ENCODE data around the gene ADGRL1.
A peak's percentile ranks its signal among the peaks of the same experiment; 100 is the strongest.
"Not testable (repeated sequence)": the region's sequence is repeated elsewhere in the genome, so short reads cannot be mapped to it uniquely, and the experiment has no call there.

The ADGRL1 gene

DNA sequence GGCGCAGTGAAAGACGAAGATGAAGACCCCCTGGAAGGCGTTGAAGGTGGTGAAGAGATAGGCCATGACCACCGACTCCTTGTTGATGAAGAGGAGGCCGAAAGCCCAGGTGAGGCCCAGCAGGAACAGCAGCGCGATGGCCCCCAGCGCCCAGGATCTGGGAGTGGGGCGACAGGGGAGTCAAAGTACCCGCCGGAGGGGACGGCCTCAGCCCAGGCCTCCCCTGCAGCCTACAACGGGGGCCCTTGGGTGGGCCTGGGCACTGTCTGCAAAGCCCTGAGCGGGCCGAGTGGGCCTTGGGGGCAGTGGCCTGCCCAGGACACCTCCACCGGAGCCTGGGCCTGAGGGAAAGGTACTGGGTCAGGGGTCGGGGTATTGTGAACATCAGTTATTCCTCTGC is 50.6 kb downstream of the ADGRL1 start:
- Histone ChIP-seq H3K4me1 (ENCODE audit: control insufficient read depth, insufficient read depth, low read length, poor library complexity, severe bottlenecking) (peaks cover 4% of the 10 kb centered on the region), H3K4me3 (ENCODE audit: insufficient read depth, low read depth, low read length, poor library complexity, severe bottlenecking) (no peak overlapping the region), H3K27me3 (replicated peaks; ENCODE audit: control insufficient read depth, insufficient read depth, low read length, poor library complexity, severe bottlenecking) (no peaks in the 10 kb centered on the region), H3K9me3 (ENCODE audit: control insufficient read depth, low read length) (no peaks in the 10 kb centered on the region), H3K27ac (ENCODE audit: insufficient read depth, low read length, poor library complexity, severe bottlenecking) (no peak overlapping the region), H3K36me3 (ENCODE audit: control insufficient read depth, insufficient read depth, low read length) (peaks cover 28% of the 10 kb centered on the region)
- DNase-seq, result no peak

DNA sequence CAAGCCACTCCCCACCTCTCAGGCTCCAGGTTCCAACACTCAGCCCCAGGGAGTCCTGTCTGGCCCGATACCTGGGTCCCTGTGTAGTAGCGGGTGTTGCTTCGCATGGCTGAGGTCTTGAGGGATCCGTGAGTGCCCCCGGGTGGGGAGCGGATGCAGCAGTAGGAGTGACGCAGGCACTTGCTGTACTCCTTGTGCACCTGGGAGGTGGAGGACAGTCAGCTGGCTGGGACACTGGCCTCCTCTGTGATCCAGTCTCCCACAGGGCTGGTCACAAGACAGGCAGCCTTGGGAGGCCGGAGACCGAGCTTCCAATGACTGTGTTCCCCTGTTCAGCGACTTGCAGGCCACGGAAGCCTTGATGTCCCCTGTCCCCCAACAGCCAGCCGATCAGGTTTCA is 53.3 kb downstream of the ADGRL1 start:
- no peak overlapping the region for H3K27ac ChIP-seq (ENCODE audit: insufficient read depth, low read length, poor library complexity, severe bottlenecking)
- DNase-seq, result no peak
- no peaks in the 10 kb centered on the region for H3K27me3 ChIP-seq (replicated peaks; ENCODE audit: control insufficient read depth, insufficient read depth, low read length, poor library complexity, severe bottlenecking)
- H3K36me3 ChIP-seq (ENCODE audit: control insufficient read depth, insufficient read depth, low read length), result peaks cover 20% of the 10 kb centered on the region
- no peaks in the 10 kb centered on the region for H3K9me3 ChIP-seq (ENCODE audit: control insufficient read depth, low read length)
- H3K4me1 ChIP-seq (ENCODE audit: control insufficient read depth, insufficient read depth, low read length, poor library complexity, severe bottlenecking), result peaks cover 27% of the 10 kb centered on the region
- H3K4me3 ChIP-seq (ENCODE audit: insufficient read depth, low read depth, low read length, poor library complexity, severe bottlenecking), result no peak overlapping the region

DNA sequence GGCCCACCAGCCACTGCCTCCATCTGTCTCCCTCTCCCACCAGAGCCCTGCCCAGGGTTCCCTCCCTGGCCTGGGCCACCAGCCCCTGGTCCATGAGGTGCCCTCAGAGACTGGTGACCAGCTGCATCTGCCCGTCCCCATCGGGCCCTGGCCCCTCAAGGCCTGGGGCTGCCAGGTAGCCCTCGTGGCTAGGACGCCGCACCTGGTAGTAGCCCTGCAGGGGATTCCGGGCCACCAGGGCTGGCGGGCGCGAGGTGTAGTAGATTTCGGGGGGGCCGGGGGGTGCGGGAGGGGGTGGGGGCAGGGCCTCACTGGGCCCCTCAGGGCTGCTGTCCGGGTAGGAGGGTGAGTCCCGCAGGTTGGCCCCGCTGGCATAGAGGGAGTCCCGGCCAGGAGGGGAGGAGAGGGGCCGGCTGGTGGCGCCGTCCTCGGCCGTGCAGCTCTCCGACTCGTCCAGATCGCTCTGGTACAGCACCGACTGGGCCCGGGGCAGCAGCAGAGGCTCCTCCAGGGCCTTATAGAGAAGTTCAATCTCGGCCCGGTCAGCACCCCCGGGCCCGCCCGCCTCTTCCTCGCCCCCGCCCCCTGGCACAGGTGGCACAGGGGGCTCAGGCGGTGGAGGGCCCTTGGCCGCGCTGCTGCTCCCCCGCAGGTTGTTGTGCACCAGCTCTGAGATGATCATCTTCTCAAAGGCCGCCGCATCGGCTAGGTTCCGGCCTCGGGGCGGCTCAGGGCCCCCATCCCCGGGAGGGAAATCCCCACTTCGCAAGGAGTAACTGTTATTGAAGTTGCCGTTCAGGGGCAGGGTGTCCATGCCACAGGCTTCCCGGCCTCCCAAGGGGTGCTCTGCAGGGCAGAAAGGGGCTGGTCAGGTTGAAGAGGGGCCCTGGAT is 55.0 kb downstream of the ADGRL1 start:
- Histone ChIP-seq H3K36me3 (ENCODE audit: control insufficient read depth, insufficient read depth, low read length) (peaks cover 6% of the 10 kb centered on the region), H3K27ac (ENCODE audit: insufficient read depth, low read length, poor library complexity, severe bottlenecking) (peak overlapping the region; percentile 89)

GRCh38 chr19:14150041-14150769 is 55.8 kb downstream of the ADGRL1 start:
- H3K27ac ChIP-seq (ENCODE audit: insufficient read depth, low read length, poor library complexity, severe bottlenecking), result peak overlapping the region; percentile 89
- H3K4me3 ChIP-seq (ENCODE audit: insufficient read depth, low read depth, low read length, poor library complexity, severe bottlenecking), result peak overlapping the region; percentile 44
- no peaks in the 10 kb centered on the region for H3K36me3 ChIP-seq (ENCODE audit: control insufficient read depth, insufficient read depth, low read length)
- no peaks in the 10 kb centered on the region for H3K9me3 ChIP-seq (ENCODE audit: control insufficient read depth, low read length)
- no peaks in the 10 kb centered on the region for H3K27me3 ChIP-seq (replicated peaks; ENCODE audit: control insufficient read depth, insufficient read depth, low read length, poor library complexity, severe bottlenecking)
- H3K4me1 ChIP-seq (ENCODE audit: control insufficient read depth, insufficient read depth, low read length, poor library complexity, severe bottlenecking), result peaks cover 27% of the 10 kb centered on the region
- DNase-seq, result no peak

More for the DNA sequence above, 55.0 kb downstream of the ADGRL1 start:
- peaks cover 27% of the 10 kb centered on the region for H3K4me1 ChIP-seq (ENCODE audit: control insufficient read depth, insufficient read depth, low read length, poor library complexity, severe bottlenecking)
- no peaks in the 10 kb centered on the region for H3K9me3 ChIP-seq (ENCODE audit: control insufficient read depth, low read length)
- no peaks in the 10 kb centered on the region for H3K27me3 ChIP-seq (replicated peaks; ENCODE audit: control insufficient read depth, insufficient read depth, low read length, poor library complexity, severe bottlenecking)
- H3K4me3 ChIP-seq (ENCODE audit: insufficient read depth, low read depth, low read length, poor library complexity, severe bottlenecking), result no peak overlapping the region
- DNase-seq, result no peak

DNA sequence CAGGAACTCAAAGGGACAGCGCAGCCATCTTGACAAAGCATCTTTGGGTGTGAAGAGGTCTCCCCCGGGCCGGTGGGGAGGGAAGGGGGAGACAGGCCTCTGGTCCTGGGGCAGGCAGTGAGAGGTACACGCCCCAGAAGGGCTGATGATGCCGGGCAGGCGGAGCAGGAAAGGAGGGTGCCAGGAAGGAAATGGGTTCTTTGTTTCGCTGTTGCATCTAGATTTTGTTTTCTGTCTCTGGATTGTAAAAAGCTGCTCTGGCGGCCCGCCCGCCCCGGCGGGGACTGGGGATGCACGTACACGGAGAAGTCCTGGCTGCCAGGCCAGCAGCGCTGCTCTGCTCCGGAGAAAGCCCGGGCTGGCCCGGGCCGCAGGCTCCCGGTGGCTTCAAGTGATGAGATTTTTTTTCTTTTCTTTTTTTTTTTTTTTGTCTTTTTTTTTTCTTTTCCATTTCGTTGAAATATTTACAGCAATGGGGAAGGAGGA is 56.4 kb downstream of the ADGRL1 start:
- peaks cover 27% of the 10 kb centered on the region for H3K4me1 ChIP-seq (ENCODE audit: control insufficient read depth, insufficient read depth, low read length, poor library complexity, severe bottlenecking)
- no peaks in the 10 kb centered on the region for H3K27me3 ChIP-seq (replicated peaks; ENCODE audit: control insufficient read depth, insufficient read depth, low read length, poor library complexity, severe bottlenecking)
- peak overlapping the region; percentile 89 for H3K27ac ChIP-seq (ENCODE audit: insufficient read depth, low read length, poor library complexity, severe bottlenecking)
- no peaks in the 10 kb centered on the region for H3K36me3 ChIP-seq (ENCODE audit: control insufficient read depth, insufficient read depth, low read length)
- H3K9me3 ChIP-seq (ENCODE audit: control insufficient read depth, low read length), result no peaks in the 10 kb centered on the region
- peak; percentile 20 to 40 (median 31) for DNase-seq
- peak overlapping the region; percentile 44 for H3K4me3 ChIP-seq (ENCODE audit: insufficient read depth, low read depth, low read length, poor library complexity, severe bottlenecking)

- no peak for DNase-seq
- Histone ChIP-seq H3K36me3 (ENCODE audit: control insufficient read depth, insufficient read depth, low read length) (no peaks in the 10 kb centered on the region), H3K27ac (ENCODE audit: insufficient read depth, low read length, poor library complexity, severe bottlenecking) (peak overlapping the region; percentile 89), H3K9me3 (ENCODE audit: control insufficient read depth, low read length) (no peaks in the 10 kb centered on the region), H3K27me3 (replicated peaks; ENCODE audit: control insufficient read depth, insufficient read depth, low read length, poor library complexity, severe bottlenecking) (no peaks in the 10 kb centered on the region), H3K4me3 (ENCODE audit: insufficient read depth, low read depth, low read length, poor library complexity, severe bottlenecking) (peak overlapping the region; percentile 44), H3K4me1 (ENCODE audit: control insufficient read depth, insufficient read depth, low read length, poor library complexity, severe bottlenecking) (peaks cover 27% of the 10 kb centered on the region)
Measured at GRCh38 chr19:14148751-14149410, 57.1 kb downstream of the ADGRL1 start.

DNA sequence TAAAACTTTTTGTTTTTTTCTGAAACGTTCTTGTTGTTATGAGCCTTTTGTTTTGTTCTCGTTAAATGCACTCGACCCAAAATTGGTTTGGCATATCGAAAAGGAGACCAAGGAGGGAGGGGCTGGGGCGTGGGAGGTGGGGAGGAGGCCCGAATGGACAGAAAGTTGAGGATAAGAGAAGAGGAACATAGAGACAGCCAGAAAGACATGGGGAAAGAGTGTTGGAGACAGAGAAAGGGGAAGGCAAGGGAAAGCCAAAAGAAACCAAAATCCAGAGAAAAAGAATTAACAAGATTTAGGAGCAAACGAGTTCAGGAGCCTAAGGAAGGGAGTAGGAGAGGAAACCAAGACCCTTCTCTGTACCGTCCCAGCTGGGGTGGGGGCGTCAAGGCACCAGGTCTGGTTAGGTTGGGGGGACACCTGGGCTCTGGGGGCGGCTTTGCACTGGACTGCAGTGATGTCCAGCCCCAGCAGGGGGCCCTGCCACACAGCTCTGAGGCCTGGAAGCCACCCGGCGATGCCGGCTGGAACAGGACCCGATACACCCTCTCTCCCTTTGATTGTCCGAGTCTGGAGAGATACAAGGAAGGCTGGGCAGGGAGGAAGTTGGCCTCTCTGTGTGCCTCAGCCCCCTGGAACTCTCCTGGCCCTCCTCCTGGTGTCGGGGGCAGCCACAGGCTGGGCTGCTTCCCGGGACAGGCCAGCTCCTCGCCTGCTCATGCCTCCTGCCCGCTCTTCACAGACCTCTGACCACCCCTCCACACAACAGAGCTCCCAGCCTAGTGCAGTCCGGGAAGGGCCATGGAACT is 58.0 kb downstream of the ADGRL1 start:
- Histone ChIP-seq H3K9me3 (ENCODE audit: control insufficient read depth, low read length) (no peaks in the 10 kb centered on the region), H3K4me3 (ENCODE audit: insufficient read depth, low read depth, low read length, poor library complexity, severe bottlenecking) (no peak overlapping the region), H3K27ac (ENCODE audit: insufficient read depth, low read length, poor library complexity, severe bottlenecking) (peak overlapping the region; percentile 89), H3K36me3 (ENCODE audit: control insufficient read depth, insufficient read depth, low read length) (no peaks in the 10 kb centered on the region), H3K27me3 (replicated peaks; ENCODE audit: control insufficient read depth, insufficient read depth, low read length, poor library complexity, severe bottlenecking) (no peaks in the 10 kb centered on the region), H3K4me1 (ENCODE audit: control insufficient read depth, insufficient read depth, low read length, poor library complexity, severe bottlenecking) (peaks cover 27% of the 10 kb centered on the region)
- peak in 2 of 3 donors; percentile 25 to 32 for DNase-seq

DNA sequence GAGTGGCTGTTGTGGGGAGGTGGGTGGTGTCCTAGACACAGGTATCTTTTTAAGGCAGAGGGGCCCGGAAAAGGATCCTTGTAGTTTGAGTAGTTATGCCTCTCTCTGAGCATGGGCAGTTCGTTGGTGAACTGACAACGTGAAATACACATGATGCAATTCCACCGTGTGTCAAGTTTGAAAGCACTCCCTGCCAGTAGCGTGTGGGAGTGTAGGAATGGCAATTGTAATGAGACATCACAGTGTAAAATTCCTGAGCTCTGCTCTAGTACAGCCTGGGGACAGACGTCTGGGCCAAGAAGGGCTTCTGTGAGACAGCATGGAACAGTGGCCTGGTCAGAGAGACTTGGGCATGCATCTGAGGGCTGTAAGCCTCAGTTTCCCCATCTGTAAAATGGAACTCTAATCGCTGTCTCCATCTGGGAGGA is 59.2 kb downstream of the ADGRL1 start:
- Histone ChIP-seq H3K36me3 (ENCODE audit: control insufficient read depth, insufficient read depth, low read length) (no peaks in the 10 kb centered on the region), H3K4me1 (ENCODE audit: control insufficient read depth, insufficient read depth, low read length, poor library complexity, severe bottlenecking) (peaks cover 27% of the 10 kb centered on the region), H3K27me3 (replicated peaks; ENCODE audit: control insufficient read depth, insufficient read depth, low read length, poor library complexity, severe bottlenecking) (no peaks in the 10 kb centered on the region), H3K4me3 (ENCODE audit: insufficient read depth, low read depth, low read length, poor library complexity, severe bottlenecking) (no peak overlapping the region), H3K27ac (ENCODE audit: insufficient read depth, low read length, poor library complexity, severe bottlenecking) (no peak overlapping the region), H3K9me3 (ENCODE audit: control insufficient read depth, low read length) (no peaks in the 10 kb centered on the region)
- no peak for DNase-seq

DNA sequence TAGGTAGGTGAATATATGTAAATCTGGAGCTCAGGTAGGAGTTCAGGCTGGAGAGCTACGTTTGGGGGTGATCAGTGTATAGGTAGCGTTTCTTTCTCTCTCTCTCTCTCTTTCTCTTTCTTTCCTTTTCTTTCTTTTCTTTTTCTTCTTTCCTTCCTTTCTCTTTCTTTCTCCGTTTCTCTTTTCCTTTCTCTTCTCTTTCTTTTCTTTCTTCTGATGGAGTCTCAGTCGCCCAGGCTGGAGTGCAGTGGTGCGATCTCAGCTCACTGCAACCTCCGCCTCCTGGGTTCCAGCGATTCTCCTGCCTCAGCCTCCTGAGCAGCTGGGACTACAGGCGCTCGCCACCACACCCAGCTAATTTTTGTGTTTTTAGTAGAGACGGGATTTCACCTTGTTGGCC is 59.8 kb downstream of the ADGRL1 start:
- H3K27me3 ChIP-seq (replicated peaks; ENCODE audit: control insufficient read depth, insufficient read depth, low read length, poor library complexity, severe bottlenecking); H3K4me3 ChIP-seq (ENCODE audit: insufficient read depth, low read depth, low read length, poor library complexity, severe bottlenecking); H3K27ac ChIP-seq (ENCODE audit: insufficient read depth, low read length, poor library complexity, severe bottlenecking); H3K9me3 ChIP-seq (ENCODE audit: control insufficient read depth, low read length); H3K36me3 ChIP-seq (ENCODE audit: control insufficient read depth, insufficient read depth, low read length); DNase-seq: not testable (repeated sequence)
- H3K4me1 ChIP-seq (ENCODE audit: control insufficient read depth, insufficient read depth, low read length, poor library complexity, severe bottlenecking), result peaks cover 27% of the 10 kb centered on the region
